ENCODE measurements around the gene DDX52. TPM values are rescaled to one million over a fixed set of nuclear protein-coding genes. Genes with fewer than 3 reads are reported as not detected.

DDX52 gene
- total RNA-seq, 4 donors from 2014 or later, result 15.9 to 36.6 (median 24.9) TPM

DNA sequence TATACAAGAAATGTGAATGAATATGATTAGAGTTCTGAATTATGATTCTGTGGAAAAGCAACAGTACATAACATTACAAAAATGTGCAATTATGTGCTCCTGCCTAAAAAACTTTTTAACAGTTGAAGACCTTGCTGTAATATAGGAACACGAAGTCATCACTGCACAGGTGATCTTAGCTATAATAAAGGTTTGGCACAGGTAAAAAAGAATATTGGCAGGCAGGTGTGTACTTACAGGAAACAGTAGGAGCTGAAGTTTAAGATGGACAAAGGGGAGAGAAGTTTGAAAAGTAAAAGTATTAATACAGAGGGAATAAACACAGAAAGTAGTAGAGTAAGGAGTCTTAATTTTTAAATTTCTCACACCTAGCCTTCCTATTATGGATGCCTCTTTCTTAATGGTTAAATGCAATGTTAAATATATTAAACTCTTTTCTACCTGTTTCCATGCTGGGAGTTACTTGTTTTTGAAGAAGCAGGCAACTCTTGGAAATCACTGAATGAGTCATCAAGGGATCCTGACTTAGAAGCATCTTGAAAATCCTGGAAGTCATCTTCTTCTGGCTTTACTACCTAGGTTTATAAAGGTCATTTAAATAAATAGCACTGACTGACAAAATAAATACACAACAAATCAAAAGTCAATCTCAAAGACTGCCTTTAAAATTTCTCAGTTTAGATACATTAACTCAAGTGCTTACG lies 74.7 kb downstream of the DDX52 start:
- TF ChIP-seq POLR2A (IDR thresholded peaks at IDR 0.05), result no peak
- Histone ChIP-seq H3K27ac (no peak overlapping the region), H3K4me3 (no peak overlapping the region), H3K36me3 (no peaks in the 10 kb centered on the region), H3K4me1 (no peaks in the 10 kb centered on the region), H3K9me3 (no peaks in the 10 kb centered on the region), H3K27me3 (no peaks in the 10 kb centered on the region)
- no peak for DNase-seq
- intact Hi-C loops (cut with DNase I; ENCODE audit: low total_unique reads), result no loop called here

DNA sequence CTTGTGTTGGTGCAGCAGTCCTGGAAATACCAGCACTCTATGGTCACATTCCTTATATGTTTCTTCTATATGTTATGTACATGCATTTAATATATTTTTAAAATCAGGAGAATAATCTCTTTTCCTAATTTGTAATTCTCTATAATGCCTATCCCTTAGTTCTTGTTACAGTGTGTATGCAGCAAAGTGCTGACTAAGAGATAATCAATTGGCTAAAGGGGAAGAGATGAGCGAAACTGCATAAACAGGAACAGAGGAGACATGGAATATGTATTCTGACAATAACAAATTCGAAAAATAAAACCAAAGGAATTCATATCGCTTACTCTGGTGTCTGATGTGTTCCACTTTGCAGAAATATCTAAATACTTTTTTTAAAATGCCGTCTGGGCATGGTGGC lies 75.7 kb downstream of the DDX52 start:
- no peaks in the 10 kb centered on the region for H3K27me3 ChIP-seq
- H3K27ac ChIP-seq, result no peak overlapping the region
- H3K36me3 ChIP-seq, result no peaks in the 10 kb centered on the region
- H3K9me3 ChIP-seq, result no peaks in the 10 kb centered on the region
- H3K4me3 ChIP-seq, result no peak overlapping the region
- intact Hi-C loops (cut with DNase I; ENCODE audit: low total_unique reads), result no loop called here
- no peak for TF ChIP-seq POLR2A (IDR thresholded peaks at IDR 0.05)
- TF ChIP-seq, protein P1, sequence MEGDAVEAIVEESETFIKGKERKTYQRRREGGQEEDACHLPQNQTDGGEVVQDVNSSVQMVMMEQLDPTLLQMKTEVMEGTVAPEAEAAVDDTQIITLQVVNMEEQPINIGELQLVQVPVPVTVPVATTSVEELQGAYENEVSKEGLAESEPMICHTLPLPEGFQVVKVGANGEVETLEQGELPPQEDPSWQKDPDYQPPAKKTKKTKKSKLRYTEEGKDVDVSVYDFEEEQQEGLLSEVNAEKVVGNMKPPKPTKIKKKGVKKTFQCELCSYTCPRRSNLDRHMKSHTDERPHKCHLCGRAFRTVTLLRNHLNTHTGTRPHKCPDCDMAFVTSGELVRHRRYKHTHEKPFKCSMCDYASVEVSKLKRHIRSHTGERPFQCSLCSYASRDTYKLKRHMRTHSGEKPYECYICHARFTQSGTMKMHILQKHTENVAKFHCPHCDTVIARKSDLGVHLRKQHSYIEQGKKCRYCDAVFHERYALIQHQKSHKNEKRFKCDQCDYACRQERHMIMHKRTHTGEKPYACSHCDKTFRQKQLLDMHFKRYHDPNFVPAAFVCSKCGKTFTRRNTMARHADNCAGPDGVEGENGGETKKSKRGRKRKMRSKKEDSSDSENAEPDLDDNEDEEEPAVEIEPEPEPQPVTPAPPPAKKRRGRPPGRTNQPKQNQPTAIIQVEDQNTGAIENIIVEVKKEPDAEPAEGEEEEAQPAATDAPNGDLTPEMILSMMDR (IDR thresholded peaks at IDR 0.05), result no peak
- no peak for DNase-seq
- H3K4me1 ChIP-seq, result no peaks in the 10 kb centered on the region

DNA sequence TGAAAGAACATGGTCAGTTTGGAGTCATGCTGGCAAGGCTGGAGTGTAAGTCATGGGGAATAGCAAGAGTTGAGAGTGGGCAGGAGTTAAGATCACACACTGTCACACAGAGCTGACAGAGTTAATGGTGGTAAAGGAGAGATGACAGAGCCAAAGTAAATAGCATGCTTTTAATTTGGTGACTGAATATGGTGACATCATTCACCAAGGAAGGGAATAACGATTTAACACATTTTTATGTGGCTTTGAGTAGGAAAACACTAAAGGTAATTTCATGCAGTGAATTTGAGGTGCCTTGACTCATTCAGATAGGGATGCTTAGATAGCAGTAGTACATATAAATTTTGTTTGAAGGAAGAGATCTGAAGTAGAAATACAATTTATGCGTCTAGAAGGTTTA lies 76.1 kb downstream of the DDX52 start:
- no peak for DNase-seq
- no peaks in the 10 kb centered on the region for H3K36me3 ChIP-seq
- no peak overlapping the region for H3K27ac ChIP-seq
- intact Hi-C loops (cut with DNase I; ENCODE audit: low total_unique reads), result no loop called here
- H3K4me1 ChIP-seq, result no peaks in the 10 kb centered on the region
- H3K4me3 ChIP-seq, result no peak overlapping the region
- TF ChIP-seq, protein P1 (IDR thresholded peaks at IDR 0.05), result no peak
- no peaks in the 10 kb centered on the region for H3K27me3 ChIP-seq
- H3K9me3 ChIP-seq, result no peaks in the 10 kb centered on the region

DNA sequence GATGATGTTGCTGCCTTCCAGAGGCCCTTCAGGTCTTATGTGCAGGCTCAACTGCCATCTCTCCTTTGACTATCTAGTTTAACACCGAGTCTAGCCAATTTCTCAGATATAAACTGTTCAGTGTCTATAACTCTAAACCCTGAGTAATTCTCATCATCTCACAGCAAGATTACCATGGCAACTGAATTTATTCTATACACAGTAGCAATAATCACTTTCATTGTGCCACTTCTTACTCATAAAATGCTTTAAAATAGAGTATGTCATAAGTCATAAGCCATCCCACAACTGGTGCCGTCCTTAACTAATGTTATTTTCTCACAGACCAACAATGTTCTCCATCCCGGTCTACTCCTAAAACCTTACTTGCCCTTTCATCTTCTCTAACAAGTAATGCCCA lies 79.0 kb downstream of the DDX52 start:
- no peaks in the 10 kb centered on the region for H3K36me3 ChIP-seq
- DNase-seq, result no peak
- TF ChIP-seq, protein P1 (IDR thresholded peaks at IDR 0.05), result no peak
- TF ChIP-seq POLR2A (IDR thresholded peaks at IDR 0.05), result no peak
- intact Hi-C loops (cut with DNase I; ENCODE audit: low total_unique reads), result no loop called here
- no peak overlapping the region for H3K4me3 ChIP-seq
- H3K27me3 ChIP-seq, result no peaks in the 10 kb centered on the region
- H3K9me3 ChIP-seq, result no peaks in the 10 kb centered on the region
- no peak overlapping the region for H3K27ac ChIP-seq
- H3K4me1 ChIP-seq, result no peaks in the 10 kb centered on the region

DNA sequence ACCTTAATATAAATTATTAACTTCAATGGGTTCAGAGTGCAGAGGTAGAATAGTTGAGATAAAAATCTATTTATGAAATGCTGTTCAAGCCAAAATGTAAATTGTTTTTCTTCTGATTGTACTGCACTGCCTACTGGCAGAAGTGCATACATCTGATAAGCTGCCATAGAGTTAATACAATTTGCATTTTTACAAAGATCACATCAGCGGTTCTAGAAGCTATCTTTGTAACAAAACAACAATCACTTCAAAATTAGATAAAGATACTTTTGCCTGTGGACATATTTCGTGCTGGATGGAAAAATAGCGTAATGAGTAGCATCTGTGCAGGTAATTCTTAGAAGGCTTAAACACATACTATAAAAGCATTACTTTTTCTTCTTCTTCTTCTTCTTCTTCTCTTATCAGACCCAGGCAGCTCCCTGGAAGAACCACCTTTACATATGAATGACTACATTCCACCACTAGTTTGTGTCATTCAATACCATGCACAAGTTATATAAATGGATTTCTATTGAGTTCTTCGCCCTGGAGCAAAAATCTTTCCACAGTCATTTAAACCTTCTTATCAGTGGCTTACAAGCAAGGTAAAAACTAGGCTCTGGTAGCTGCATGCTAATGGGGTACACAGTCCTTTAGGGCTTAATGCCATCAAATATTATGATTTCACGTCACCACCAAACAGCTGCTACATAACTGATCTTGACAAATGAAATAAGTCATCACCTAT lies 81.1 kb downstream of the DDX52 start:
- intact Hi-C loops (cut with DNase I; ENCODE audit: low total_unique reads), result no loop called here
- no peaks in the 10 kb centered on the region for H3K4me1 ChIP-seq
- no peaks in the 10 kb centered on the region for H3K36me3 ChIP-seq
- no peaks in the 10 kb centered on the region for H3K9me3 ChIP-seq
- H3K27me3 ChIP-seq, result no peaks in the 10 kb centered on the region
- no peak for DNase-seq
- no peak overlapping the region for H3K4me3 ChIP-seq
- no peak overlapping the region for H3K27ac ChIP-seq
- TF ChIP-seq, protein P1 (IDR thresholded peaks at IDR 0.05), result no peak
- no peak for TF ChIP-seq POLR2A (IDR thresholded peaks at IDR 0.05)

Small RNA genes lying within 50 kb of the gene (microRNA-seq; reads per million reads assigned to microRNA genes)
- not detected for gene MIR378J (ENCODE audit: borderline microRNAs expressed, borderline replicate concordance)

Small RNA genes lying within 50 kb of the gene (small RNA-seq; reads per million reads assigned to genes)
- not detected for gene MIR378J

Other genes starting within 250 kb of the DDX52 start
- gene ACACA, start 236.6 kb downstream of the DDX52 start, total RNA-seq, result 10 to 100 TPM in 3 of 4 donors, 1 to 10 TPM in 1; 4.7 to 75.1 (median 41.9) TPM
- 10 to 100 TPM; 13.8 to 40.8 (median 22.0) TPM for gene TADA2A, start 236.6 kb downstream of the DDX52 start, total RNA-seq
- 10 to 100 TPM; 10.4 to 70.0 (median 32.6) TPM for gene DUSP14, start 153.6 kb downstream of the DDX52 start, total RNA-seq
- gene SYNRG, start 34.0 kb downstream of the DDX52 start, total RNA-seq, result 10 to 100 TPM; 14.4 to 92.0 (median 41.6) TPM
- 1 to 10 TPM in 1 of 4 donors, under 1 TPM in 1, not detected in 2; 0.29 to 1.5 TPM for gene HNF1B, start 101.6 kb upstream of the DDX52 start, total RNA-seq